ENCODE data around the gene TRAK2.
"Not testable (repeated sequence)": the region's sequence is repeated elsewhere in the genome, so short reads cannot be mapped to it uniquely, and the experiment has no call there.

The TRAK2 gene

GRCh38 chr2:201413143-201413542 lies 38.1 kb downstream of the TRAK2 start:
- no peak for DNase-seq

DNA sequence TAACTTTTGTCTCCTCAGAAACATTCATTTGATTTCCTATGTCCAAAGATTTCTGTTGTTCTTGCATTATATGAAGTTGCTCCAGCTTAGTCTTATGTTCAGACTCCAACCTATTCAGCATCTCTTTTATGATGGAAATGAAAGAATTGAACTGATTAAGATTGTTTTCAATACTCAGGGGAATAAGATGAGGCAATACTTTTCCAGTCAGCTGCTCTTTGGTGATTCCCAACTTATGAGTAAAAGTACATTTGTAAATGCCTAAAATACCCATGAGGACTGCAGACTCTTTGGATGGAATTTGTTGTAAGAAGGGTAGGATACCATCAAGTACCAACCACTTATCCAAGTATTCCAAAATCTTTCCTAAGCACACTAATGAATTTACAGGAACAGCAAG lies 39.8 kb downstream of the TRAK2 start:
- DNase-seq: no peak

- no peak for DNase-seq
Observed at GRCh38 chr2:201408931-201409330, 42.3 kb downstream of the TRAK2 start.

- DNase-seq: no peak
Observed at GRCh38 chr2:201407265-201407664, 44.0 kb downstream of the TRAK2 start.

DNA sequence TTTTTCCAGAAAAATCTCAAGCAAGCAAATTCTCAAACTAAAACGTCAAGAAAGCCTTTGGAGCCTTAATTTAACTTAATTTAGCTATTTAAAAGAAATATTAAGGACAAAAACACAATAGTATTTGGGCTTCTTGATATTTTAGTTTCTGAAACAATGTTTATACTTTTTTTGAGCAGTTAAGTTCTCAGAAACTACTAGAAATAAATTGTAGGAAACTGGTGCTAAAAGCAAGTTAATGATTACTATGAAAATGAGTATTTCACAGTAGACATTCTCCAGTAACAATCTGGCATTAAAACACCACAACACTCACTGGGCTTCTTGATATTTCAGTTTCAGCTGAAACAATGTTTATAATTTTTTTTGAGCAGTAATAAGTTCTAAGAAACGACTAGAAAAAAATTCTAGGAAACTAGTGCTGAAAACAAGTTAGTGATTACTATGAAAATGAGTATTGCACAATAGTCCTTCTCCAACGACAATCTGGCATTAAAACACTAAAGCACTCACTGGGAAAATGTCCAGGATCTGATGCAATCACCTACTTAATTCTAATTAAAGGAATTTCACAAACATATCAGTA lies 45.1 kb downstream of the TRAK2 start:
- DNase-seq: no peak

- DNase-seq: no peak
Observed at GRCh38 chr2:201404699-201405280, 46.5 kb downstream of the TRAK2 start.

DNA sequence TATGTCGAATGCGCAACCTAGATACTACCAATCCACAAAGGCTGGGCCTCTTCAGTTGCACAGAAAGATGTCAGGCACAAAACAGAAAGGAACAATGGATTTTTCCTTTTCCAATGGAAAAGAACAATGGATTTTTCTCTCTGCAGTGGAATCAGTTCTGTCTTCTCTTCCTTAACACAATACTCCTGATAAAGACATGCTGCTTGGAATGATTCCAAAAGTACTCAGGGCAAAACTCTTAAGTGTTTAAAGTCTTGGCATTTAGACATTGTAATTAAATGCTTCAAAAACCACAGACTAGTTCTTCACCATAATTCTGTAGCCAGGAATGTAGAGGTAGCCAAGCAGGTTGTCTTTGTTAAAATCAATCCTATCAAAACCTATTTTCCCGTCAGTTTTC lies 47.4 kb downstream of the TRAK2 start:
- DNase-seq: no peak

DNA sequence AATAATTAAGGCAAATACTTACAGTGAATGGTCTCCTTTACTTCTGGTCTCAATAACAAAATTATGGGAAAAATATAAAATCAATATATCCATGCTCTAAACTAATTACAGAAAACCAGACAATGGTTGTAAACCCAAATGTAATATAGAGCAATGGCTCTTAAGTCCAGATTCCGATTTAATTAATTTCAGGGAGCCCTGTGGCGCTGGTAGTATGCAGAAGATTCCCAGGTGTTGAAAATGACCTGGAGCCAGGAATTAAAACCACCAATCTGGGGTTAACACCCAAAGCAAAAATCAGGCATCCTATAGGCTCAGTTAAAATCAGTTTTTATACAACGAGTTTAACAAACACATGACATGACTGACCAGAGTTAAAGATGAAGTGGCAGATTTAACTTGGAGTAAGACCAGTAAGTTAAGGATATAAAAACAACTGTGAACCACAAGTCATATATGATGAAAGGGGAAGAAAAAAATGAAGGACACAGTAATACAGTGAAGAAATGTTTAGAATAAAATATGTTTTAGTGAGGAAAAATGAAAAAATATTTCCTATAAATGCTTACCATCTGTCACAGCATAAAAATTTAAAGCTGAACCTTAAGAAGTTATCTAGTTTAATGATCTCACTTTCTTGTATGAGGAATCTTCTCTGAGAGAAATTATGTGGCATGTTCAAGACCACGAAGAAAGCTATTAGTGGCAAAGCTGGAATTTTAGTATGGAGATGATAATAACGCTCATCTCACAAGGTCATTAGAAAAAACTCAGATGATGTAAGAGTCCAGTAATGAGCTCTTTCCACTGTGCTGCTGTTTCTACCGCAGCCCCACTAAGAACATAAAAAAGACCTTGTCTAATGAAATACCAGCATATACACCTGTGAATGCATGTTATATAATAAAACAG lies 48.4 kb downstream of the TRAK2 start:
- DNase-seq: no peak

DNA sequence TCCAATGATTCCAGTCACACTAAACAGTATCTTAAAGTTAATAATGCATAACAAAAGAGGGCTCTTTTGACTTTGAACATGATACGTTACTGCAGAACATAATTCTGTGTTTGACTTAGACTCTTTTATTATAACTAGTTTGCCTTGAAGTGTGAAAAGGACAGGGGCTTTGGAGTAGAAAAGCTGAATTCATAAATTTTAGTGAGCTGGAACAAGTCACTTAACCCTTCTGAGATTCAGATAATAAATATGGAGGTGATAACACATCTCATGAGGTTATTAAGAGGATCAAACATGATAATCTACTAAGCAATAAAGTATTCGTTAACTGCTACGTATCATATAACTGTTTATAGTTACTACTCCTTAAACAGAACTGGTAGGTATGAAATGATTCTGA lies 49.4 kb downstream of the TRAK2 start:
- DNase-seq: no peak

DNA sequence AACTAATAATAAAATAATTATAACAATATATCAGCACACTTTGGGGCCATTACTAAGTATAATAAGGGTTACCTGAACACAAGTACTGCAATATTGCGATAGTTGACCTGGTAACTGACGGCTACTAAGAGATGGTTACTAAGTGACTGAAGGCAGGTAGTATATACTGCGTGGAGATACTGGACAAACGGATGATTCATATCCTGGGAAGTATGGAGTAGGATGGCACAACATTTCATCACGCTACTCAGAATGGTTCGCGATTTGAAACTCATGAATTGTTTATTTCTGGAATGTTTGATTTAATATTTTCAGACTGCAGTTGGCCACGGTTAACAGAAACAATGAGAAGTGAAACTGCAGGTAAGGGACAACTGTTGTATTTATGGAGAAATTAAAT lies 54.7 kb downstream of the TRAK2 start:
- no peak for DNase-seq

DNA sequence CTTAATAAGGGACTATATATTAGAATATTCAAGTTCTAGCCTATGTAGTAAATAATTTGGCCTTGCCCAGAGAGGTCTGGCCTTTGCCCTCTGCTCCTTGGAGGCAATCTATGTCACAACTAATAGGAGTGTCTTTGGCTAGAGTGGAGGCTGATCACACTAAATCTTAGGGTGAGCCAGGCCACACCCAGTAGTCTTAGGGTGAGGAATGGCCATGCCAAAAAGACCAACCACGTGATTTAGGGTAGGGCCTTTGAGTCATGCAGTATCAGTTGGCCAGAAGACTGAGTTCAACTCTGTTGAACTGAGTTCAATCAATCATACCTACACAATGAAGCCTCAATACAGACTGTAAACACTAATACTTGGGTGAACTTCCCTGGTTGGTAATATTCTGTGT lies 68.1 kb downstream of the TRAK2 start:
- no peak for DNase-seq

- DNase-seq: no peak
Observed at GRCh38 chr2:201378496-201379397, 72.5 kb downstream of the TRAK2 start.

DNA sequence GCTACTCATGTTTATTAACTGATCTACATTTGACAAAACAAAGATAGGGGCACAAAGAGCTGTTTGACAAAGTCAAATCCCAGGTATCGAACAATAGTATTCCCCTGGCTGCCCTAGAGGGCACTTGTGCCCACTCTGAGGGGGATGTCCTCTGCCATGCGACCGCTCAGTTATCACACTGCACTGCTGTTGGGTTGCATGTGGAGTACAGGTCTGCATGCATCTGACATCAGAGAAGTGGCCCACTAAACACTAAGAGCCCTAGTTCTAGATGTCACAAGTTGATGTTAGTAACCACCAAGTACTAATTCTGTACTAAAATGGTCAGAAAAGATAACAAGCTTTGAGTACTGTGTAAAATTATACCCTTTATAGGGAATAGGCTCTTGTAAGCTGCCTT lies 74.0 kb downstream of the TRAK2 start:
- DNase-seq: no peak

- DNase-seq: no peak
Observed at GRCh38 chr2:201369775-201370174, 81.5 kb downstream of the TRAK2 start.

DNA sequence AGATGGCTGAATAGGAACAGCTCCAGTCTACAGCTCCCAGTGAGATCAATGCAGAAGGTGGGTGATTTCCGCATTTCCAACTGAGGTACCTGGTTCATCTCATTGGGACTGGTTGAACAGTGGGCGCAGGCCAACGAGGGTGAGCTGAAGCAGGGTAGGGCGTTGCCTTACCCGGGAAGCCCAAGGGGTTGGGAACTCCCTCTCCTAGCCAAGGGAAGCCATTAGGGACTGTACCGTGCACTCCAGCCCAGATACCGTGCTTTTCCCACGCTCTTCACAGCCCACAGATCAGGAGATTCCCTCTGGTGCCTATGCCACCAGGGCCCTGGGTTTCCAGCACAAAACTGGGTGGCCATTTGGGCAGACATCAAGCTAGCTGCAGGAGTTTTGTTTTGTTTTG lies 81.9 kb downstream of the TRAK2 start:
- DNase-seq: not testable (repeated sequence)

DNA sequence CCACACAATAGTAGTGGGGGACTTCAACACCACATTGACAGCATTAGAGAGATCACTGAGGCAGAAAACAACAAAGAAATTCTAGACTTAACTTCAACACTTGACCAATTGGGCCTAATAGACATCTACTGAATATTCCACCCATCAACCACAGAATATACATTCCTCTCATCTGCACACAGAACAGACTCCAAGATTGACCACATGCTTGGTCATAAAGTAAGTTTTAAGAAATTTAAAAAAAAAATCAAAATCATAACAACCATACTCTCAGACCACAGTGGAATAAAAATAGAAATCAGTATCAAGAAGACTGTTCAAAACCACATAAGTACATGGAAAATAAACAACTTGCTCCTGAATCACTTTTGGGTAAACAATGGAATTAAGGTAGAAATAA lies 85.1 kb downstream of the TRAK2 start:
- no peak for DNase-seq

- DNase-seq: no peak
Observed at GRCh38 chr2:201363857-201364560, 87.2 kb downstream of the TRAK2 start.

DNA sequence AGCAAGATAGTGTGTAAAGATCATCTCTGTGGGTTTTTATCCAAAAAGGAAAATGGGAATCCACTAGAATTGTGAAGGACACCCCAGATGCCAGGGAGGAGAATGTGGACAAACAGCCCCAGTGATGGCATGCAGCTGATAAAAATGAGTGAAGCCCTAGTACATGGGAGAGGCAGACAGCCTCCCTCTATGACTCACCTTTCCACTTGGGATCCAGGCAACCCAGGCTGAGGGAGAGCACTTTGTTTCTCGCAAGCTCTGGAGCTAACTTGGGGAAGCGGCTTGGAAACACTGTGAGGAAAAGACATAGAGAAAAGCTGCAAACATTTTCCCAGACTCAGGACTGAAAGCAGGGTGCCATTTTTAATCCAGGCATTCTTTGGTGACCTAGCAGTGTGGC lies 88.9 kb downstream of the TRAK2 start:
- no peak for DNase-seq

DNA sequence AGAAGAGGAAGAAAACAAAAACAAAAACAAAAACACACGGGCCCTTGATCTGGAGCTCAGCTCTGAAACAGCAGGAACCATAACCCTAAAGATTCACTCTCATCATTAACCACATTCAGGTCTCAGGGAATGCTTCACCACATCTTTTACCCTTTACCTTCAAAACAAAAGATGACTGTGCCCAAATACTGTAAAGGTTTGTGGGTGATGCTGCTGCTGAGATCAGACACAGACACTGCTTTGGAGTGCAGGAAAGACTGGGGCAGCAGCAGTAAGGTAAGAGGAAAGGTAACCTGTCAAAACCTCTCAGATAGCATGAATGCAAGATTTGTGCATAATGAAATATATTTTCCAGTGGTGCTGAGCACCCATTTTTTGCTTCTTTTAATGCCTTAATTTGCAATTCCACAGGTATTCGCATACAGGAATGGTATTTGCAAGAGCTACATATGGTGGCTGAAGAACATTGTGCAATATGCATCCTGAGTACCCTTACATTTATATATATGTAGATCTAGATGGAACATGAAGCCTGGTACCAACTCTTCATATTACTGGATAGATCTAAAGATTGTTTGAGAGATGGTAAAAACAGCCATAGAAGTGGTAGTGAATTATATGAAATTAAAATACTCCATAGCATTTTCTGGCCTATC lies 90.1 kb downstream of the TRAK2 start:
- no peak for DNase-seq

DNA sequence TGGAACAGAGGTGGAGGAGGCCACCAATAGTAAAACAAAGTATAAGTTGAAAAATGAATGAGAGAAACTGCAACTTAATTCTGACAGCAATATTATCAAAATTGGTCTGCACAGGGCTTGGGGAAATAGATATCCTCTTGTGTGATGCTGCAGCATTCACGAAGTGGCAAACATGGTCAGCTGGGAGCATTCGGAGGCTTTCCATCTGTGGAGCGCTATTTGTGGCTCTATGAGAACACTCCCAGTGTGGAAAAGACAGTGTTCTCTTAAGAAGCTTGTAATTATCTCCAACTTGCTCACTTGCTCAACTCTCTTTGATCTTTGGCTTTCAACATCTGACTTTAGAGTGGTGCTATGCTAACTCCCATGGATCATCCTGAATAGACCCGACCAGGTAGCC lies 91.0 kb downstream of the TRAK2 start:
- no peak for DNase-seq

- no peak for DNase-seq
Observed at GRCh38 chr2:201358684-201359083, 92.6 kb downstream of the TRAK2 start.

- no peak for DNase-seq
Observed at GRCh38 chr2:201357221-201357620, 94.0 kb downstream of the TRAK2 start, which contains the start of gene FLACC1. TSS of gene FLACC1 (minus strand) at chr2:201357345. CDS start at chr2:201351404, 5,941 bp downstream.

Measured in activated effector memory CD4-positive, alpha-beta T cell treated with anti-CD3 and anti-CD28 coated beads, Interleukin-2, amount 50 U/mL, for 16 hours (primary cell).